Testis (tissue), 2 donors: ENCODE results near the gene PDE6B.

Experiments used
- CTCF ChIP-seq, 3 experiments: fragments of 450-650 bp in 2 of 3; fragments of 200-600 bp in 1 of 3; sonication (generic) in 1 of 3; IDR thresholded peaks; one replicate each; pipeline ENCODE4 v1.5.1; 2016 to 2019; ENCODE audit warnings: antibody characterized with exemption in 3 of 3, mild to moderate bottlenecking in 2 of 3, moderate library complexity in 1 of 3
- POLR2A ChIP-seq: fragments of 450-650 bp; IDR thresholded peaks from one replicate; pipeline ENCODE4 v1.6.1; 2017; ENCODE audit warnings: antibody characterized with exemption, mild to moderate bottlenecking, moderate library complexity

DNA sequence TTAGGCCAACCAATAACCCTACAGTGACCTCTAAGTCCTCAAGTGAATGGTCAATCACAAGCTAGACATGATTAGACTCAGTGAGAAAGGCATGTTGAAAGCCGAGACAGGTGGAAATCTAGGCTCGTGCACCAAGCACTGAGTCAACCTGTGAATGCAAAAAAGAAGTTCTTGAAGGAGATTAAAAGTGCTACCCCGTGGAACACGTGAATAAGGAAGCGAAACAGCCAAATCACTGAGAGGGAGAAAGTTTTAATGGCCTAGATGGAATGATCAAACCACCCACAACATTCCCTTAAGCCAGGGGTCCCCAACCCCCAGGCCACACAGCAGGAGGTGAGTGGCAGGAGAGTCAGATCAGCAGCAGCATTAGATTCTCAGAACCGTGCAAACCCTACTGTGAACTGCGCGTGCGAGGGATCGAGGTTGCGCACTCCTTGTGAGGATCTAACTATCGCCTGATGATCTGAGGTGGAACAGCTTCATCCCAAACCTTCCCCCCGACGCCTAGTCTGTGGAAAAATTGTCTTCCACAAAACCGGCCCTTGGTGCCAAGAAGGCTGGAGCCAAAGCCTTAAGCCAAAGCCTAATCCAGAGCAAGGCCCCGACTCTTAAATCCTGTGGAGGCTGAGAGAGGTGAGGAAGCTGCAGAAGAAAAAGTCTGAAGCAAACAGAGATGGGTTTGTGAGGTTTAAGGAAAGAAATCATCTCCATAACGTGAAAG is 19.5 kb upstream of the PDE6B start:
- TF ChIP-seq POLR2A (no peak), CTCF (IDR thresholded peaks at IDR 0.05) (no peak)
